Activated CD8-positive, alpha-beta T cell treated with anti-CD3 and anti-CD28 coated beads, Interleukin-2, amount 10 ng/mL, durations not matched to agents 7 days and 5 days (primary cell): ENCODE results near the gene HDLBP. TPM values are rescaled to one million over a fixed set of nuclear protein-coding genes. Genes with fewer than 3 reads are reported as not detected.
A peak's percentile ranks its signal among the peaks of the same experiment; 100 is the strongest.
"Not testable (repeated sequence)": the region's sequence is repeated elsewhere in the genome, so short reads cannot be mapped to it uniquely, and the experiment has no call there.

Experiments used
- ATAC-seq: fragments of 150-1000 bp; cut with Tn5 transposase; one replicate; pipeline ENCODE4 v1.10.0; 2021; ENCODE audit warnings: moderate library complexity
- CTCF ChIA-PET: fragments of 350-600 bp; sonication (Branson Sonifier 250); formaldehyde crosslinking; loops from one replicate; lab custom pipeline; 2021; ENCODE audit warnings: antibody characterized with exemption; lab: Charles Lee
- POLR2A ChIA-PET: fragments of 350-600 bp; sonication (Branson Sonifier 250); formaldehyde crosslinking; loops from one replicate; lab custom pipeline; 2021; ENCODE audit warnings: antibody characterized with exemption; lab: Charles Lee
- DNase-seq: peaks from one replicate; pipeline ENCODE4 v3.0.0-alpha.2; 2020
- H3K27ac Mint-ChIP-seq: one replicate; pipeline ENCODE4 v1.8.0; 2021; ENCODE audit warnings: mild to moderate bottlenecking, mixed read lengths
- H3K27me3 Mint-ChIP-seq: one replicate; pipeline ENCODE4 v1.8.0; 2021; ENCODE audit warnings: low read depth, mixed read lengths
- H3K36me3 Mint-ChIP-seq: one replicate; pipeline ENCODE4 v1.8.0; 2021; ENCODE audit warnings: low read depth, mixed read lengths
- H3K4me1 Mint-ChIP-seq: one replicate; pipeline ENCODE4 v1.8.0; 2021; ENCODE audit warnings: low read depth, mixed read lengths
- H3K4me3 Mint-ChIP-seq: one replicate; pipeline ENCODE4 v1.8.0; 2021; ENCODE audit warnings: mild to moderate bottlenecking, mixed read lengths
- H3K9me3 Mint-ChIP-seq: one replicate; pipeline ENCODE4 v1.8.0; 2022; ENCODE audit warnings: mixed read lengths; ENCODE audit not compliant: insufficient read depth
- total RNA-seq, 2 experiments: library from RNA; stranded (reverse); gene quantifications; one replicate each; pipeline ENCODE4 v1.2.3, GENCODE V29; 2021

HDLBP gene
- total RNA-seq, 2 experiments from 2014 or later = 186 to 187 TPM

GRCh38 chr2:241200822-241201395, 114.6 kb downstream of the HDLBP start:
- ChIA-PET CTCF (no interaction called here), POLR2A (interaction anchor here (1.6 kb wide), 1 partner anchor 10 kb away, joined by 3 read pairs; no protein-coding TSS in a partner anchor)
- no peak for ATAC-seq
- no peak overlapping the region for H3K27ac Mint-ChIP-seq
- H3K36me3 Mint-ChIP-seq = no peaks in the 10 kb centered on the region
- peaks cover 6% of the 10 kb centered on the region for H3K4me1 Mint-ChIP-seq
- no peak overlapping the region for H3K4me3 Mint-ChIP-seq
- no peaks in the 10 kb centered on the region for H3K9me3 Mint-ChIP-seq
- no peaks in the 10 kb centered on the region for H3K27me3 Mint-ChIP-seq
- DNase-seq = no peak

GRCh38 chr2:241199897-241200821, 115.3 kb downstream of the HDLBP start:
- H3K9me3 Mint-ChIP-seq = no peaks in the 10 kb centered on the region
- DNase-seq = no peak
- no peaks in the 10 kb centered on the region for H3K27me3 Mint-ChIP-seq
- no peak overlapping the region for H3K4me3 Mint-ChIP-seq
- no peak for ATAC-seq
- POLR2A ChIA-PET = interaction anchor here (1.6 kb wide), 1 partner anchor 11 kb away, joined by 3 read pairs; no protein-coding TSS in a partner anchor
- H3K4me1 Mint-ChIP-seq = peaks cover 6% of the 10 kb centered on the region
- H3K27ac Mint-ChIP-seq = no peak overlapping the region
- CTCF ChIA-PET = no interaction called here
- H3K36me3 Mint-ChIP-seq = no peaks in the 10 kb centered on the region

GRCh38 chr2:241199286-241199685, 116.2 kb downstream of the HDLBP start:
- Mint-ChIP-seq H3K27me3 (no peaks in the 10 kb centered on the region), H3K9me3 (no peaks in the 10 kb centered on the region), H3K4me3 (no peak overlapping the region), H3K27ac (no peak overlapping the region), H3K36me3 (no peaks in the 10 kb centered on the region), H3K4me1 (peaks cover 6% of the 10 kb centered on the region)
- no peak for DNase-seq
- ChIA-PET CTCF (no interaction called here), POLR2A (no interaction called here)
- no peak for ATAC-seq

GRCh38 chr2:241198381-241199279, 116.8 kb downstream of the HDLBP start:
- Mint-ChIP-seq H3K4me3 (no peak overlapping the region), H3K27ac (no peak overlapping the region), H3K9me3 (no peaks in the 10 kb centered on the region), H3K4me1 (peaks cover 6% of the 10 kb centered on the region), H3K36me3 (no peaks in the 10 kb centered on the region), H3K27me3 (no peaks in the 10 kb centered on the region)
- ChIA-PET POLR2A (no interaction called here), CTCF (no interaction called here)
- ATAC-seq = no peak
- no peak for DNase-seq

- ChIA-PET POLR2A (no interaction called here), CTCF (no interaction called here)
- Mint-ChIP-seq H3K36me3 (no peaks in the 10 kb centered on the region), H3K4me3 (no peak overlapping the region), H3K4me1 (peaks cover 6% of the 10 kb centered on the region), H3K27me3 (no peaks in the 10 kb centered on the region), H3K9me3 (no peaks in the 10 kb centered on the region), H3K27ac (no peak overlapping the region)
- no peak for ATAC-seq
- no peak for DNase-seq
Observed at GRCh38 chr2:241197947-241198346, 117.5 kb downstream of the HDLBP start.

GRCh38 chr2:241197246-241197645, 118.2 kb downstream of the HDLBP start:
- POLR2A ChIA-PET, H3K27me3 Mint-ChIP-seq, H3K4me1 Mint-ChIP-seq, CTCF ChIA-PET, DNase-seq, H3K27ac Mint-ChIP-seq, H3K4me3 Mint-ChIP-seq, ATAC-seq, H3K9me3 Mint-ChIP-seq, H3K36me3 Mint-ChIP-seq: not testable (repeated sequence)

- Mint-ChIP-seq H3K9me3 (no peaks in the 10 kb centered on the region), H3K4me1 (no peaks in the 10 kb centered on the region), H3K36me3 (no peaks in the 10 kb centered on the region), H3K27me3 (no peaks in the 10 kb centered on the region), H3K4me3 (no peak overlapping the region), H3K27ac (no peak overlapping the region)
- ChIA-PET POLR2A (no interaction called here), CTCF (no interaction called here)
- DNase-seq = no peak
- no peak for ATAC-seq
Observed at GRCh38 chr2:241195506-241196130, 119.9 kb downstream of the HDLBP start.

DNA sequence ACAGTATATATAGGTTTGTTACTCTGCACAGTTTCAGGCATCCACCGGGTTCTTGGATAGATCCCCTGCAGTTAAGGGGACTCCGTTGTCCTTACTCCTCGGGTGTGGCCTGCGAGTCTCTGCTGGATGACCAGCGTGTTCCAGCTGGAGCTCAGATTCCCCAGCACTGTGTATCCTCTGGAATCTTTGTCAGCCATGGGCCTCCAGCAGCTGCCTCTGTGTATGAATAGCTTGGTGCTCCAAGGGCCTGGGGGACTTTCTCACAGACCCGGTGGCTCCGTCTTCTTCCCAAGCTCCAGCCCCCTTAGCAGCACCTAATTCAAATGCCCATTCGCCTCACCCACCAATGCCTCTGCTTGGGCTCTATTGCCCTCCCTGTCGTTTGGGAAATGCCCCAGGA, 120.7 kb downstream of the HDLBP start:
- Mint-ChIP-seq H3K9me3 (no peaks in the 10 kb centered on the region), H3K36me3 (no peaks in the 10 kb centered on the region), H3K27me3 (no peaks in the 10 kb centered on the region), H3K4me3 (no peak overlapping the region), H3K27ac (no peak overlapping the region), H3K4me1 (no peaks in the 10 kb centered on the region)
- no peak for ATAC-seq
- ChIA-PET POLR2A (no interaction called here), CTCF (no interaction called here)
- no peak for DNase-seq

GRCh38 chr2:241193271-241193670, 122.2 kb downstream of the HDLBP start:
- Mint-ChIP-seq H3K4me1 (no peaks in the 10 kb centered on the region), H3K27ac (no peak overlapping the region), H3K27me3 (no peaks in the 10 kb centered on the region), H3K9me3 (no peaks in the 10 kb centered on the region), H3K36me3 (no peaks in the 10 kb centered on the region), H3K4me3 (no peak overlapping the region)
- ChIA-PET CTCF (no interaction called here), POLR2A (no interaction called here)
- DNase-seq (no peak), ATAC-seq (no peak)

GRCh38 chr2:241191081-241191480, 124.4 kb downstream of the HDLBP start:
- no peak overlapping the region for H3K27ac Mint-ChIP-seq
- H3K27me3 Mint-ChIP-seq = no peaks in the 10 kb centered on the region
- ChIA-PET POLR2A (no interaction called here), CTCF (no interaction called here)
- DNase-seq = no peak
- H3K4me3 Mint-ChIP-seq = no peak overlapping the region
- no peaks in the 10 kb centered on the region for H3K9me3 Mint-ChIP-seq
- H3K4me1 Mint-ChIP-seq = no peaks in the 10 kb centered on the region
- ATAC-seq = no peak
- H3K36me3 Mint-ChIP-seq = no peaks in the 10 kb centered on the region

GRCh38 chr2:241190291-241190981, 125.0 kb downstream of the HDLBP start:
- no peaks in the 10 kb centered on the region for H3K27me3 Mint-ChIP-seq

More at GRCh38 chr2:241190291-241190981, 125.0 kb downstream of the HDLBP start:
- ATAC-seq = peak; percentile 26
- ChIA-PET CTCF (no interaction called here), POLR2A (no interaction called here)
- H3K9me3 Mint-ChIP-seq = no peaks in the 10 kb centered on the region
- H3K27ac Mint-ChIP-seq = no peak overlapping the region
- no peak overlapping the region for H3K4me3 Mint-ChIP-seq
- no peaks in the 10 kb centered on the region for H3K4me1 Mint-ChIP-seq
- no peaks in the 10 kb centered on the region for H3K36me3 Mint-ChIP-seq
- DNase-seq = no peak
